ENCODE measurements around the gene KCNQ1.

DNA sequence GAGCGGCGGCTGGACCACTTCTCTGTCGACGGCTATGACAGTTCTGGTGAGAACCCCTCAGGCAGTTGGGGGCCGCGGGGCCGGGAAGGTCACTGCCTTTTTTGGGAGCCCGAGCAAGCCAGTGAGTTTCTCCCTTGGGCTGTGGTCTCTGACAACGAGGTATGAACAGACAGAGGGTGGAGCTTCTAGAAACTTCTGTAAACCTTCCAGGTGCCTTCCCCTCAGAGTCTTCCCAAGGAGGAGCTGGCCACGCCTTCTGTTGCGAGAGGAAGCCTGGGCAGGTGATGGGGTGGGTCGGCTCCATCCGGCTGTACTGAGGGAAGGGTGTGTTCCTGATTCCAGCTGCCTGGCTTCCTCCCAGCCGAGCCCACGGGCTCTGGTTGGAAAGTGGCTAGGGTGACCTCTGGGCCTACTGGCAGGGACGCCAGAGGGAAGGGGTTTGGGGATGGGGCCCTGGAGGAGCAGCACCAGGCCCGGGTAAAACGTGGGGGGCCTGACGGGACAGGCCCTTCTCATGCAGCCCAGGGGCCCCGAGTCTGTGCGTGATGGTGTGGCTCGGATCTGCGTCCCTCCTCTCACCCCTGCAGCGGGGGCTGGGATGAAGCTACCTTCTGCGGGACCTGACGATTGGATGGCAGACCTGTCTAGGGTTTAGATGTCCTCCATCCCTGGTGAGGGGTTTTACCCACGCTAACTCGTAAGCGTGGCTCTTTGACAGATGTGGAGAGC lies 144.2 kb downstream of the KCNQ1 start:
- TF ChIP-seq, protein P1, sequence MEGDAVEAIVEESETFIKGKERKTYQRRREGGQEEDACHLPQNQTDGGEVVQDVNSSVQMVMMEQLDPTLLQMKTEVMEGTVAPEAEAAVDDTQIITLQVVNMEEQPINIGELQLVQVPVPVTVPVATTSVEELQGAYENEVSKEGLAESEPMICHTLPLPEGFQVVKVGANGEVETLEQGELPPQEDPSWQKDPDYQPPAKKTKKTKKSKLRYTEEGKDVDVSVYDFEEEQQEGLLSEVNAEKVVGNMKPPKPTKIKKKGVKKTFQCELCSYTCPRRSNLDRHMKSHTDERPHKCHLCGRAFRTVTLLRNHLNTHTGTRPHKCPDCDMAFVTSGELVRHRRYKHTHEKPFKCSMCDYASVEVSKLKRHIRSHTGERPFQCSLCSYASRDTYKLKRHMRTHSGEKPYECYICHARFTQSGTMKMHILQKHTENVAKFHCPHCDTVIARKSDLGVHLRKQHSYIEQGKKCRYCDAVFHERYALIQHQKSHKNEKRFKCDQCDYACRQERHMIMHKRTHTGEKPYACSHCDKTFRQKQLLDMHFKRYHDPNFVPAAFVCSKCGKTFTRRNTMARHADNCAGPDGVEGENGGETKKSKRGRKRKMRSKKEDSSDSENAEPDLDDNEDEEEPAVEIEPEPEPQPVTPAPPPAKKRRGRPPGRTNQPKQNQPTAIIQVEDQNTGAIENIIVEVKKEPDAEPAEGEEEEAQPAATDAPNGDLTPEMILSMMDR (conservative IDR thresholded peaks at IDR 0.05) = no peak
- TF ChIP-seq EZH2 (IDR thresholded peaks at IDR 0.05; ENCODE audit: low read depth) = no peak
